Muscle of leg (tissue), 11 donors: ENCODE data around the gene PLA2G6. TPM values are rescaled to one million over a fixed set of nuclear protein-coding genes. Genes with fewer than 3 reads are reported as not detected.
"Not testable (repeated sequence)": the region's sequence is repeated elsewhere in the genome, so short reads cannot be mapped to it uniquely, and the experiment has no call there.

Experiments
- DNase-seq: peaks from one replicate; pipeline ENCODE4 v3.0.0; 2013
- H3K27ac ChIP-seq: one replicate; pipeline ENCODE4 v1.5.1; 2013; ENCODE audit warnings: mild to moderate bottlenecking, low read length, control low read depth
- H3K27me3 ChIP-seq: one replicate; pipeline ENCODE4 v1.6.1; 2013; ENCODE audit warnings: low read length; ENCODE audit not compliant: control insufficient read depth, insufficient read depth
- H3K36me3 ChIP-seq: one replicate; pipeline ENCODE4 v1.6.1; 2013; ENCODE audit warnings: low read length; ENCODE audit not compliant: control insufficient read depth, insufficient read depth
- H3K4me1 ChIP-seq: one replicate; pipeline ENCODE4 v1.6.1; 2013; ENCODE audit warnings: low read length; ENCODE audit not compliant: control insufficient read depth, insufficient read depth
- H3K4me3 ChIP-seq: one replicate; pipeline ENCODE4 v1.5.1; 2013; ENCODE audit warnings: low read length, control low read depth
- H3K9me3 ChIP-seq: replicated peaks from 2 replicates; pipeline ENCODE4 v1.6.1; 2013; ENCODE audit warnings: low read depth, low read length; ENCODE audit not compliant: control insufficient read depth
- WGBS: methylation state at CpG from one replicate; pipeline ENCODE4 v1.1.5; 2013; ENCODE audit warnings: missing lambda C conversion rate; ENCODE audit not compliant: insufficient coverage; 5-methylcytosine and 5-hydroxymethylcytosine counted together
- polyA plus RNA-seq, 8 donors: library from polyadenylated mRNA; unstranded; fragments of 120-200 nt; gene quantifications; one replicate each; pipeline versions ENCODE4 v1.2.1 to v1.2.3, GENCODE V29; 2013; ENCODE audit warnings: inconsistent platforms in 1 of 8, low replicate concordance in 1 of 8; ENCODE audit not compliant: insufficient read length in 8 of 8, insufficient read depth in 1 of 8
- total RNA-seq: library from RNA; stranded (reverse); fragments of 120-200 nt; gene quantifications from one replicate; pipeline ENCODE4 v1.2.4, GENCODE V29; 2013

Gene PLA2G6
- total and polyA plus RNA-seq, 9 donors = 6.3 to 14.2 (median 10.1) TPM

DNA sequence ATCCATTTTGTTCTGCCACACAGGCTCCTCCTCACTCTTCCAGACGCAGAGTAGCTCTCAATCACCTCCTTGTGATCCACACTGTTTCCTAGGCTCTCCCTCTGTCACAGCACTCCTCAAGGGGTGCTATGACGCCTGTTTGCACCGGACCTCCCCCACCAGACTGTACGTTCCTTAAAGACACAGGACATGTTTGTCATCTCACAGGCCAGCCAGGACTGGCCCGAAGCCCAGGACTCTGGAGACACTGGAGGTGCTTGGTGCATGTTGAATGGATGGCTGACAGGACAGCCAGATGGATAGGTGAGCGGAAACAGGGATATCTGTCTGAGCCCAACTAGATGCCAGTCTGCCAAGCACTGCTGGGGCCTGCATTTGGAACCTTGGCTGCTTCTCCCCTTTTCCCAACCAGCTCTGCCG lies 13.6 kb downstream of the PLA2G6 start:
- Histone ChIP-seq H3K4me1 (peaks cover 23% of the 10 kb centered on the region), H3K4me3 (no peak overlapping the region), H3K27ac (no peak overlapping the region), H3K36me3 (peaks cover 14% of the 10 kb centered on the region), H3K9me3 (no peaks in the 10 kb centered on the region), H3K27me3 (no peaks in the 10 kb centered on the region)
- WGBS = 37% methylated on average over 3 of the region's 7 CpGs
- no peak for DNase-seq

DNA sequence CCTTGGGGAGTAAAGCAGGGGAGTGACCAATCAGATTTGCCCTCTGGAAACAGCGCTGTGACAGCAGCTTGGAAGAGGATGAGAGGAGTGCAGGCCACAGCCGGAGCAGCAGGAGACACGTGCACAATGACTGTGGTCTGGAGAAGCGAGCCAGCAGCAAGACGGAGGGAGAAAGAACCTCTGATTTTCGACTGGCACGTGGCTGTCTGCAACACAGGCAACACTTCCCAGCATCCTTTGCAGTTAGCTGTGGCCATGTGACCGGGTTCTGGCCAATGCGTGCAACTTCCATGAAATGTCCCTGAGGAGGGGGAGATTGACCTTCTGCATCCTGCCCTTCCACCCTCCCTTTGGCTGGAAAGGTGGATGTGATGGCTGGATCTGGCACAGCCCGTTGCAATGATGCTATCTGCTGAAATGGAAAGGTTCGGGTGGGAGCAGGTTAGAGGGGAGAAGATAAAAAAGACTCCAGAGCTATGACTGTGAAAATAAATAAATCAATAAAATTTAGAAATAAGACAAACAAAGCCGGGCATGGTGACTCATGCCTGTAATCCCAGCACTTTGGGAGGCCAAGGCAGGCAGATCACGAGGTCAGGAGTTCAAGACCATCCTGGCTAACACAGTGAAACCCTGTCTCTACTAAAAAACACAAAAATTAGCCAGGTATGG lies 15.6 kb downstream of the PLA2G6 start:
- no peaks in the 10 kb centered on the region for H3K9me3 ChIP-seq
- H3K27me3 ChIP-seq = no peaks in the 10 kb centered on the region
- H3K4me3 ChIP-seq = no peak overlapping the region
- H3K27ac ChIP-seq = no peak overlapping the region
- H3K4me1 ChIP-seq = peaks cover 14% of the 10 kb centered on the region
- WGBS = 87% methylated on average over 5 of the region's 13 CpGs
- DNase-seq = no peak
- H3K36me3 ChIP-seq = peaks cover 14% of the 10 kb centered on the region

DNA sequence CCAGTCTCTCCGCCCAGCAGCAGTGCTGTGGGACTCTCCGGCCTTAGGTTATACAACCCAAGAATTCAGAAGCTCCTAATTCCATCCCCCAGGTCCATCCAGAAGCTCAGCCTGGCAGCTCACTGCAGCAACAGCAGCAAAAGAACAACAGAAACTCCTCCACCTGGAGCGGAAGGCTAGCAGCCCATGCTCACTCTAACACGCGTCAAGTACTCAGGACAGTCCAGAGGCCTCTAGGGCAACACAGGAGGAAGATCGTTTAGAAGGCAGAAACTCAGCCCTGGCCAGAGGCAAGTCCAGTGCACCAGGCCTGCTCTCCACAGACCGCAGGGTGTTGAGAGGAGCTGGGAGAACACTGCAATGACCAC lies 17.1 kb downstream of the PLA2G6 start:
- H3K36me3 ChIP-seq = peaks cover 14% of the 10 kb centered on the region
- H3K4me1 ChIP-seq = peaks cover 14% of the 10 kb centered on the region
- H3K4me3 ChIP-seq = no peak overlapping the region
- 32% methylated on average over 6 of the region's 7 CpGs for WGBS
- H3K27me3 ChIP-seq = no peaks in the 10 kb centered on the region
- no peak overlapping the region for H3K27ac ChIP-seq
- DNase-seq = no peak
- no peaks in the 10 kb centered on the region for H3K9me3 ChIP-seq

DNA sequence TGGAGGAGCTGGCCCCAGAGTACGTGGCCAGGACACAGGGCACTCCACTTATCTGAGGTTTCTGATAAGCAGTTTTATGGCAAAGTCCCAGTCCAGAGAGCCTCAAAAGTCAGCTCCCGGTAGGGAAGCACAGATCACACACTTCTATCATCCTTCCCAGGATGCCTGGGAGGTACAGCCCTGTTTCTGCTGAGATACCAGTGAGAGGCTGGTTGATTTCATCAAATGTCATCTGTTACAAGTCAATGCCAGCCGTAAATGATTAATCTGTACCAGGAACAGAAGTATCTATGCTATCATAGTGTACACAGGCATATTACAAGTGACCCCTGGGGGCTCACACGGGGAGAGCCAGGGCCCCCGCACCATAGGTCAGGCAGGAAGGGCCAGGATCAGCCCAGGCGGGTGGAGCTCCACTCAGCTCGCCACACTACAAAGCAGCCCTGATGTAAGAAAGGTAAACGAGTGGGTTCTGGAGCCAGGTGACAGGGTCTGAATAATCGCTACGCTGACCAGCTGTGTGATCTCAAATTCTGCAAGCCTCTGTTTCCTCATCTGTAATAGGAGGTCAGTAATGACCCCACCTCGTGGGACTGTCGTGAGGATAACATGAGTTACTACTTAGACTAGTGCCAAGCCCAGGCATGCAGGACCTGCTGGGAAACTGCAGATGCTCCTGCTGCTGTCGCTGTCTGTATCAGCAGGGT lies 17.6 kb downstream of the PLA2G6 start:
- Histone ChIP-seq H3K27ac (no peak overlapping the region), H3K9me3 (no peaks in the 10 kb centered on the region), H3K4me3 (no peak overlapping the region), H3K4me1 (peaks cover 14% of the 10 kb centered on the region), H3K36me3 (peaks cover 14% of the 10 kb centered on the region), H3K27me3 (no peaks in the 10 kb centered on the region)
- no peak for DNase-seq
- WGBS = 65% methylated on average over 9 of the region's 13 CpGs

DNA sequence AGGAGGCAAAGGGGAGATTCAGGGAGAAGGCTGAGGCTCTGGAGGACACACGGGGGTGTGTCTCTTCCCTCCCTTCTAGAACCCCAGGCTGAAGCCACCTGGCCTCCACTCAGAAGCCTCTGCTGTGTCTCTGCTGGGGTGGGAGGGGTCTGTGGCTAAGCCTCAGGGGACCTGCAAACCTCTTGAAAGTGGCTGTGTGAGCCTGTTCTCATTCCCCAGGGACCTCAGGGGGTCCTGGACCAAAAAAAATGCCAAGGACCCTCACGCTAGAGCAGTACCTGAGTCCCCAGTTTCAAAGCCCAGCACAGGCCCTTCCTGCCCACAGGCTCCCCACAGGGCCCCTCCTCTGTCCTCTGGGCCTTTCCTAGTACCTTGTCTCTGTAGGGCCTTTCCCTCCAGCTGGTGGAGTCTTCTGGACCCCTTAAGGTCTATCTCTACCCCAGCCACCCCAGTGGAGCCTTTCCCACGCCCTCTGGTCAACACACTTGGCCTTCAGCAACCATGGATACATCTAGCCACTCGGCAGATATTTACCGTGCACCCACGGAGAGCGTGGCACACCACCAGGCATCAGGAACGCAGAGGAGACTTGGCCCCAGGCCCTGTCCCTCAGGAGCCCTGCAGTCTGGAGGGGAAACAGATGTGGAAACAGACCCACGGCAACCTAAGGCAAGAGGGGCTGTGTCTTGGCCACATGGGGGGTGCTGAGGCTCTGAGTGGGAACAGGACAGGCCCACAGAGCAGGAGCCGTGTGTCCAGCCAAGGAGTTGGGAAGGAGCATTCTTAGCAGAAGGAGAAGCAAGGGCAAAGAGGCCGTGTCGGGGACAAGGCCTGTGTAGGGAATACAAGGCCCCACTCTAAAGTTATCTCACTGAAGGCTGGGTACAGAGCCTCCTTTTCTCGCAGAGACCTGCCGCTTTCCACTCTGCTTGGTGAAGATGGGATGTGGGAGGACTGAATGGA lies 18.5 kb downstream of the PLA2G6 start:
- H3K4me3 ChIP-seq = no peak overlapping the region
- no peaks in the 10 kb centered on the region for H3K27me3 ChIP-seq
- no peak for DNase-seq
- peaks cover 11% of the 10 kb centered on the region for H3K36me3 ChIP-seq
- WGBS = 78% methylated on average over 11 of the region's 14 CpGs
- no peak overlapping the region for H3K27ac ChIP-seq
- peaks cover 12% of the 10 kb centered on the region for H3K4me1 ChIP-seq
- H3K9me3 ChIP-seq = no peaks in the 10 kb centered on the region

DNA sequence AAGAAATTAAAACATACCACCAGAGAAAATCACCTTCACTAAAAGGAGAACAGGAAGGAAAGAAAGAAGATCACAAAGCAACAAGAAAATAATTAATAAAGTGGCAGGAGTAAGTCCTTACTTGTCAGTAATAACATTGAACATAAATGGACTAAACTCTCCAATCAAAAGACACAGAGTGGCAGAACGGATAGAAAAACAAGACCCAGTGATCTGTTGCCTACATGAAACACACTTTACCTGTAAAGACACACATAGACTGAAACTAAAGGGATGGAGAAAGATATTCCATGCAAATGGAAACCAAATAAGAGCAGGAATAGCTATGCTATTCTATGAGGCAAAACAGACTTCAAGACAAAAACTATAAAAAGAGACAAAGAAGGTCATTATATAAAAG lies 25.9 kb downstream of the PLA2G6 start:
- WGBS = no CpG with 5 or more reads among the region's 1 CpG
- Histone ChIP-seq H3K27me3 (no peaks in the 10 kb centered on the region), H3K4me1 (peaks cover 6% of the 10 kb centered on the region), H3K36me3 (no peaks in the 10 kb centered on the region), H3K27ac (no peak overlapping the region), H3K4me3 (no peak overlapping the region), H3K9me3 (no peaks in the 10 kb centered on the region)
- no peak for DNase-seq

DNA sequence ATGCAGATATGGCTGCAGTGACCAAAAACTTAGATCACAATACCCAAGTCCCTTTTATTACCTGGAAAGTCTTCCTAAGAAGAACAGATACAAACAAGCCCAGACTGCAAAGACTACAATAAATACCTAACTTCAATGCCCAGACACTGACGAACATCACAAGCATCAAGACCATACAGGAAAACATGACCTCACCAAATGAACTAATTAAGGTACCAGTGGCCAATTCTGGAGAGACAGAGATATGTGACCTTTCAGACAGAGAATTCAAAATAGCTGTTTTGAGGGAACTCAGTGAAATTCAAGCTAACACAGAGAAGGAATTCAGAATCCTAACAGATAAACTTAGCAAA lies 27.1 kb downstream of the PLA2G6 start:
- not testable (repeated sequence) for H3K9me3 ChIP-seq, H3K36me3 ChIP-seq, DNase-seq, H3K4me3 ChIP-seq, H3K27me3 ChIP-seq, H3K4me1 ChIP-seq, H3K27ac ChIP-seq
- no CpG with 5 or more reads among the region's 1 CpG for WGBS

DNA sequence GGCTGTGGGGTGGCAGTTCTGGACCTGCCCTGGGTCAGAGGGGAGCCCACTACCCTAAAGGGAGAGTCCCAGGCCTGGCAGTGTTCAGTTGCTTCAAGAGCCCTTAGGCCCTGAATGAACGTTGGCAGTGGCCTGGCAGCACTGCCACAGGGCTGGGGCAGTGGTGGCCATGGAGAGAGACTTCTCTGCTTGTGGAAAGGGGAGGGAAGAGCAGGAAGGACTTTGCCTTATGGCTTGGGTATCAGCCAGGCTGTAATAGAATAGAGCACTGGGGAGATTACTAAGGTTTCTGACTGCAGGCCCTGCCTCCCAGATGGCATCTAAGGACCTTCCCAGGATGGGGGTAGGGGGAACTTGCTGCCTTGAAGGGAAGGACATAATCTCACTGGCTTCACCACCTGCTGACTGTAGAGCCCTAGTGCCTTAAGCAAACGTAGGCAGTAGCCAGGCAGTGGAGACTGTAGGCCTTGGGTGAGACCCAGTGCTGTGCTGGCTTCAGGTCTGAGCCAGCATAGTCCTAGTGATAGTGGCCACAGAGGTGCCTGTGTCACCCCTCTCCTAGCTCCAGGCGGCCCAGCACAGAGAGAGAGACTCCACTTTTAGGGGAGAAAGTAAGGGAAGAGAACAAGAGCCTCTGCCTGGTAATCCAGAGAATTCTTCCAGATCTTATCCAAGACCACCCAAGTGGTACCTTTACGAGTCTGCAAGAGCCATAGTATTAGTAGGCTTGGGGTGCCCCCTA lies 27.6 kb downstream of the PLA2G6 start:
- H3K9me3 ChIP-seq = no peaks in the 10 kb centered on the region
- H3K4me3 ChIP-seq = no peak overlapping the region
- peaks cover 6% of the 10 kb centered on the region for H3K4me1 ChIP-seq
- H3K36me3 ChIP-seq = no peaks in the 10 kb centered on the region
- H3K27ac ChIP-seq = no peak overlapping the region
- 42% methylated on average over 2 of the region's 4 CpGs for WGBS
- DNase-seq = peak; percentile 33
- H3K27me3 ChIP-seq = no peaks in the 10 kb centered on the region

DNA sequence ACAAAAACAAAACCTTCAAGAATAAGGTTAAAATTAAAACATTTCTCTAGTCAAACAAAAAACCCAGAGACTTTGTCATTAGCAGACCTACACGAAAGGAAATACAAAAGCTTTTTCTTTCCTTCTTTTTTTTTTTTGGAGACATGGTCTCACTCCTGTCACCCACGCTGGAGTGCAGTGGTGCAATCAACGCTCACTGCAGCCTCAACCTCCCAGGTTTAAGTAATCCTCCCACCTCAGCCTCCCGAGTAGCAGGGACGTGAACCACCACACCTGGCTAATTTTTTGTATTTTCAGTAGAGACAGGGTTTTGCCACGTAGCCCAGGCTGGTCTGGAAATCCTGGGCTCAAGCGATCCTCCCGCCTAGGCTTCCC lies 30.5 kb downstream of the PLA2G6 start:
- Histone ChIP-seq H3K36me3 (no peaks in the 10 kb centered on the region), H3K27ac (no peak overlapping the region), H3K27me3 (no peaks in the 10 kb centered on the region), H3K9me3 (no peaks in the 10 kb centered on the region), H3K4me1 (peaks cover 6% of the 10 kb centered on the region), H3K4me3 (no peak overlapping the region)
- 93% methylated on average over 5 of the region's 8 CpGs for WGBS
- no peak for DNase-seq
